Transverse colon (tissue), 4 donors: Measurements from ENCODE around the gene TGFBR2. TPM values are rescaled to one million over a fixed set of nuclear protein-coding genes. Genes with fewer than 3 reads are reported as not detected.

Experiments
- DNase-seq: peaks from one replicate; pipeline ENCODE4 v3.0.0-alpha.2; 2019
- H3K27ac ChIP-seq, 4 donors: fragments of 200-600 bp; sonication (generic); 2 replicates each; pipeline ENCODE4 v1.5.1; 2016 to 2018; ENCODE audit warnings: inconsistent platforms in 4 of 4
- H3K27me3 ChIP-seq: fragments of 200-600 bp; sonication (generic); 2 replicates; pipeline ENCODE4 v1.5.1; 2017; ENCODE audit warnings: inconsistent platforms
- H3K36me3 ChIP-seq, 4 donors: fragments of 200-600 bp; sonication (generic); 2 replicates each; pipeline ENCODE4 v1.5.1; 2017 to 2019; ENCODE audit warnings: inconsistent platforms in 4 of 4
- H3K4me1 ChIP-seq, 4 donors: fragments of 200-600 bp; sonication (generic); 2 replicates each; pipeline ENCODE4 v1.5.1; 2017 to 2020; ENCODE audit warnings: inconsistent platforms in 4 of 4
- H3K4me3 ChIP-seq, 4 donors: fragments of 200-600 bp; sonication (generic); 1 replicate in 1 of 4; 2 replicates in 3 of 4; pipeline versions ENCODE4 v1.5.1 to v1.6.1; 2017 to 2019; ENCODE audit warnings: inconsistent platforms in 4 of 4
- H3K9me3 ChIP-seq, 2 donors: fragments of 200-600 bp; sonication (generic); 2 replicates each; pipeline ENCODE4 v1.5.1; 2017 to 2019; ENCODE audit warnings: inconsistent platforms in 2 of 2
- EP300 ChIP-seq: sonication (generic); formaldehyde crosslinking; IDR thresholded peaks from one replicate; pipeline ENCODE4 v1.6.1; 2017; ENCODE audit warnings: antibody characterized with exemption, low read depth
- POLR2A ChIP-seq: fragments of 450-650 bp; IDR thresholded peaks from one replicate; pipeline ENCODE4 v1.6.1; 2016; ENCODE audit warnings: antibody characterized with exemption, mild to moderate bottlenecking, moderate library complexity
- POLR2AphosphoS5 ChIP-seq, 3 donors: sonication (generic); formaldehyde crosslinking; IDR thresholded peaks; one replicate each; pipeline ENCODE4 v1.6.1; 2016; ENCODE audit warnings: antibody characterized with exemption in 3 of 3
- WGBS, 2 donors: methylation state at CpG; one replicate each; pipeline ENCODE4 v1.1.5; 2018; ENCODE audit warnings: low coverage in 1 of 2; 5-methylcytosine and 5-hydroxymethylcytosine counted together
- in situ Hi-C, 4 donors: fragments of 200-750 bp; cut with MboI; loops; one replicate each; pipeline versions ENCODE4 v1.15.0 to v1.15.1; 2017; ENCODE audit warnings: low sequenced_read_pairs in 3 of 4, low pct_ligation_motif_present in 1 of 4, low pct_unique_long_range_greater_than_20kb in 1 of 4
- intact Hi-C: fragments of 100-400 bp; cut with DNase I; formaldehyde crosslinking; loops from one replicate; pipeline ENCODE4 v1.15.1; 2023; ENCODE audit warnings: low total_unique reads
- total RNA-seq, 4 donors: library from RNA; depleted of rRNA; stranded (reverse); fragments of >200 nt; gene quantifications; one replicate each; pipeline ENCODE4 v1.1.0, GENCODE V29; 2016
- TF ChIP-seq, protein P1 (sequence below), 5 experiments: fragments of 200-600 bp in 3 of 5; fragments of 450-650 bp in 2 of 5; sonication (generic) in 3 of 5; IDR thresholded peaks; 1 replicate in 2 of 5; 2 replicates in 3 of 5; pipeline ENCODE4 v1.5.1; 2016 to 2017; ENCODE audit warnings: antibody characterized with exemption in 5 of 5, inconsistent platforms in 3 of 5, mild to moderate bottlenecking in 2 of 5, moderate library complexity in 1 of 5

TGFBR2 gene
- total RNA-seq, 4 donors from 2014 or later, result 63.2 to 179 (median 98.5) TPM

DNA sequence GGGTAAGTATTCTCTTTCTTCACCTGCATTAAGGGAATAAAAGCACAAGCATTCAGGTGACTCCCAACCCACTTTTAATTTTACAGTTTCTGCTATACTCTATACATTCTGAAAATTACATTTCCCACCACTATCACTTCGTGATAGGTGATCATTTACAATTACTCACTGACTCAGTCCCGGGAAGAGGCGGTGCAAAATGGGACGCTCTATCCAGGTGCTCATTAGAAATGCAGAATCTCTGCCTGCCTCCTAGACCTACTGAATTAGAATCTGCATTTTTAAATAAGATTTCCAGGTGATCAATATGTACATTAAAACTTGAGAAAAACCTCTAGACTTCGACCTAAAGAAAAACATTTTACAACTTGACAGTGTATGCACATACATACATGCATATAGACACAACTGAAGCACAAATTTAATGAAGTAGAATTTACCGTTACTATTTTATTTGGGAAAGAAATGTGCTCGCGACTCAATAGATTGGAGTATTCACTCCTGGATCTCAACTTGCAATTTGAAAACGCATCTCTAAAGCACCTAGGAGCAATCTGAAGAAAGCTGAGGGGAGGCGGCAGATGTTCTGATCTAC is 598 bp upstream of the TGFBR2 start:
- intact Hi-C loops (no loop called here), in situ Hi-C loops (no loop called here)

DNA sequence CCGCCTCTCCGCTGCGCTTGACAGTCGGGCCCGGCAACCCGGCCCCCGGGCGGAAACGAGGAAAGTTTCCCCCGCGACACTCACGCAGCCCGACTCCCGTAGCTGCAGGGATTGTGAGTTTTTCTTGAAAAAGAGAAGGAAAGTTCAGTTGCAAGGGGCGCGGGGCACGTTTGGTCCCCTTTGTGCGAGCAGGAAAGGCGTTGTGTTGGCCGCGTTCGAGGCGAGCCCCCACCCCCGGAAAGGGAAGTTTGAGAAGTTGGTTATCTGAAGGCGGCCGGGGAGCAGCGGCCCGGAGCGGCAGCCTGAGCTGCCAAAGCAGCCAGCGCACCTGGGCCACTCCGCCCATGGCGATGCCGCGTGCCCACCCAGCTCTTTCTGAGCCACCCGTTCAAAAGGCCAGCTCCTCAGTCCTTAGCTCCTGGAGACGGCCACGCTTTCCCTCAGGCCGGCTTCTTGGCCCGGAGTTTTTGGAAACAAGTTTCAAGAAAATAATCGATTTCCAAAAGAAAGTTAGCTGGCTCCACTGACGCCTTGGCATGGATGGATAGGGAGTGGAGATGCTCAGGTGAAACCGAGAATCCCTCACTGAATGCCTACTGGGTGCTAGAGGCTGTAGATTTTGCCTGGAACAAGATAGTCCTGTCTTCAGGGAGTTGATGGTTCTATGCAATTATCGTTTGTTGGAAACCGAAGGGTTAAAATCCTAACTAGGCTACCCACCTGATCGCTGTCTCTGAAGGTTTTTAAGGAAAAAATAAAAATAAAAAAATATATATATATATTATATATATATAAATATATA is 832 bp downstream of the TGFBR2 start:
- peak; percentile 81 for DNase-seq
- peaks cover 0 to 45% (median 28%) of the 10 kb centered on the region in 4 donors for H3K4me1 ChIP-seq
- intact Hi-C loops, result no loop called here
- no peaks in the 10 kb centered on the region for H3K27me3 ChIP-seq
- H3K9me3 ChIP-seq, result no peaks in the 10 kb centered on the region
- peak overlapping the region; percentile 67 to 100 (median 88) for H3K4me3 ChIP-seq
- TF ChIP-seq EP300 (no peak), POLR2A (peak; percentile 74), POLR2AphosphoS5 (IDR thresholded peaks at IDR 0.05) (peak; percentile 60 to 64 (median 64))
- TF ChIP-seq, protein P1, sequence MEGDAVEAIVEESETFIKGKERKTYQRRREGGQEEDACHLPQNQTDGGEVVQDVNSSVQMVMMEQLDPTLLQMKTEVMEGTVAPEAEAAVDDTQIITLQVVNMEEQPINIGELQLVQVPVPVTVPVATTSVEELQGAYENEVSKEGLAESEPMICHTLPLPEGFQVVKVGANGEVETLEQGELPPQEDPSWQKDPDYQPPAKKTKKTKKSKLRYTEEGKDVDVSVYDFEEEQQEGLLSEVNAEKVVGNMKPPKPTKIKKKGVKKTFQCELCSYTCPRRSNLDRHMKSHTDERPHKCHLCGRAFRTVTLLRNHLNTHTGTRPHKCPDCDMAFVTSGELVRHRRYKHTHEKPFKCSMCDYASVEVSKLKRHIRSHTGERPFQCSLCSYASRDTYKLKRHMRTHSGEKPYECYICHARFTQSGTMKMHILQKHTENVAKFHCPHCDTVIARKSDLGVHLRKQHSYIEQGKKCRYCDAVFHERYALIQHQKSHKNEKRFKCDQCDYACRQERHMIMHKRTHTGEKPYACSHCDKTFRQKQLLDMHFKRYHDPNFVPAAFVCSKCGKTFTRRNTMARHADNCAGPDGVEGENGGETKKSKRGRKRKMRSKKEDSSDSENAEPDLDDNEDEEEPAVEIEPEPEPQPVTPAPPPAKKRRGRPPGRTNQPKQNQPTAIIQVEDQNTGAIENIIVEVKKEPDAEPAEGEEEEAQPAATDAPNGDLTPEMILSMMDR (IDR thresholded peaks at IDR 0.05), result no peak
- peak overlapping the region; percentile 96 to 99 (median 99) for H3K27ac ChIP-seq
- whole genome bisulfite sequencing, 2 donors, result 0 to 1% methylated on average over 1 to 41 of the region's 45 CpGs
- H3K36me3 ChIP-seq, result no peaks in the 10 kb centered on the region
- in situ Hi-C loops, result no loop called here

More for the DNA sequence above, 598 bp upstream of the TGFBR2 start:
- 14 to 23% methylated on average over 10 of the region's 10 CpGs for WGBS, 2 donors
- Histone ChIP-seq H3K9me3 (no peaks in the 10 kb centered on the region), H3K27me3 (no peaks in the 10 kb centered on the region), H3K4me1 (peaks cover 0 to 33% (median 24%) of the 10 kb centered on the region in 4 donors), H3K36me3 (no peaks in the 10 kb centered on the region), H3K4me3 (peak overlapping the region; percentile 18 to 100 (median 76)), H3K27ac (peak overlapping the region; percentile 96 to 99 (median 99))
- TF ChIP-seq, protein P1 (IDR thresholded peaks at IDR 0.05), result no peak
- TF ChIP-seq POLR2AphosphoS5 (IDR thresholded peaks at IDR 0.05) (no peak), EP300 (no peak), POLR2A (no peak)
- no peak for DNase-seq

DNA sequence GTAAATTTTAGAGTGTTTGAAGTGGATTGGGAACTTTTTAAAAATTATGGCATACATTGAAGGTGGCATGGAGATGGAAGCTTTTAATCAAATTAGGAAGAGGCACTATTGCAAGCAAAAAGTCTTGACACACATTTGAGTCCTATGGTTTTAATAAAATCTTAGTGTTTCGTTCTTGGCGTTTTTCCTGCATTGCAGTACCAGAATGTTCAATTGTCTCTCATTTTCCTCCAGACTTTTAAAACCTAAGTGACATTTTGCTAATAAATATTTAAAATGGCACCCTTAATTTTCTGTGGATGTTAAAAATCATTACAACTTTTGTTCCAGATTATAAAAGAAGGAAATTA is 2.2 kb downstream of the TGFBR2 start:
- TF ChIP-seq POLR2AphosphoS5 (IDR thresholded peaks at IDR 0.05), result no peak
- no peak for TF ChIP-seq EP300
- no peak for TF ChIP-seq POLR2A
- TF ChIP-seq, protein P1 (IDR thresholded peaks at IDR 0.05), result no peak
- DNase-seq, result no peak
- Histone ChIP-seq H3K36me3 (no peaks in the 10 kb centered on the region), H3K4me1 (peaks cover 0 to 59% (median 33%) of the 10 kb centered on the region in 4 donors), H3K4me3 (peak overlapping the region in 3 of 4 donors; percentile 67 to 100 (median 86)), H3K9me3 (no peaks in the 10 kb centered on the region), H3K27me3 (no peaks in the 10 kb centered on the region), H3K27ac (peak overlapping the region; percentile 96 to 99 (median 99))
- intact Hi-C loops (no loop called here), in situ Hi-C loops (no loop called here)
- WGBS, 2 donors, result 46 to 57% methylated on average over 2 of the region's 2 CpGs

DNA sequence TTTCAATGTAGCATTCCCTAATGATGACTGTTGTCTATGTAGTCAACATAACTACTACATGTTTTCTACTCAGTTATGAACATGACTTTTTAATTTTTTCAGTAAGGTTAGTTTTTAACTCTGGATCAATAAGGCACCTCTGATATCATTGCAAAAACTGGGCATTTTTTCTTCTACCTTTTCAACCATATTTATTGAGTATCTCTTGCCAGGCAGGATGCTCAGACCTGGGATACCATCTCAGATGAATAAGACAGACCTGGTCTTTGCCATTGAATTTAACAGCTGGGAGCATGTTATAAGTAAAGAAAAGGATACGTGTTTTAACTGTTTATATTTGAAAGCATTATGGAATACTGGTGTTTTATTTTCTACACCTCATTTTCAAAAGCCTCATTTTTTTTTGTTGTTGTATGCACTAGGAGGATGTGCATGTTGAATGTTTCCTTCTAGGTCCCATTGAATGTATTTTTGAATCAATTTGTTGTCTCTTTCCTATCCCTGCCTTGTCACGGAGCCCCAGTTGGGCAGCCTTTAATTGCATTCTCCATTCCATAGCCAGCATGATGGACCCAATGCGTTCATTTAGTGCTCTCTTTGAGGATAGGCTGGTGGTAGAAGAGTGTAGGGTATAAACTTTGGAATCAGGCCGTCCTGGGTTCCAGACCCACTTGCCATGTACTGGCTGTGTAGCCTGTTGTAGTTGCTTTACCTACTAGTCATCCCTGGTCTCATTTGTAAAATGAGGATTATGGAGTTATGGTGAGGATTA is 3.7 kb downstream of the TGFBR2 start:
- H3K4me1 ChIP-seq, result peaks cover 0 to 73% (median 41%) of the 10 kb centered on the region in 4 donors
- in situ Hi-C loops (no loop called here), intact Hi-C loops (loop anchor here (10.0 kb wide), 1 partner anchor 75 kb away; no protein-coding TSS in a partner anchor)
- H3K27me3 ChIP-seq, result no peaks in the 10 kb centered on the region
- H3K36me3 ChIP-seq, result no peaks in the 10 kb centered on the region
- H3K9me3 ChIP-seq, result no peaks in the 10 kb centered on the region
- peak overlapping the region in 2 of 4 donors; percentile 4 to 67 for H3K4me3 ChIP-seq
- H3K27ac ChIP-seq, result peak overlapping the region; percentile 96 to 99 (median 99)
- TF ChIP-seq POLR2A (no peak), POLR2AphosphoS5 (IDR thresholded peaks at IDR 0.05) (no peak), EP300 (no peak)
- TF ChIP-seq, protein P1 (IDR thresholded peaks at IDR 0.05), result no peak
- WGBS, 2 donors, result 63 to 64% methylated on average over 3 to 4 of the region's 4 CpGs
- DNase-seq, result no peak
